Measurements from ENCODE around the gene C1R.
"Not testable (repeated sequence)": the region's sequence is repeated elsewhere in the genome, so short reads cannot be mapped to it uniquely, and the experiment has no call there.

GRCh38 chr12:7037411-7037810, 54.8 kb downstream of the C1R start:
- not testable (repeated sequence) for TF ChIP-seq POLR2A (IDR thresholded peaks at IDR 0.05; ENCODE audit: low read length); GATA1 (IDR thresholded peaks at IDR 0.05; ENCODE audit: low read depth, low read length)

Data from erythroblast (primary cell).